GM18867 (cell line): Measurements from ENCODE around the gene CALB2.
"Not testable (repeated sequence)": the region's sequence is repeated elsewhere in the genome, so short reads cannot be mapped to it uniquely, and the experiment has no call there.

ENCODE experiments used
- ATAC-seq: cut with Tn5 transposase; IDR thresholded peaks from one replicate; pipeline ENCODE4 v1.9.1; 2021; ENCODE audit warnings: mild to moderate bottlenecking, moderate library complexity; ENCODE audit not compliant: unreplicated experiment

Gene CALB2

GRCh38 chr16:71352466-71352865 is 6.1 kb upstream of the CALB2 start:
- ATAC-seq, result no peak

DNA sequence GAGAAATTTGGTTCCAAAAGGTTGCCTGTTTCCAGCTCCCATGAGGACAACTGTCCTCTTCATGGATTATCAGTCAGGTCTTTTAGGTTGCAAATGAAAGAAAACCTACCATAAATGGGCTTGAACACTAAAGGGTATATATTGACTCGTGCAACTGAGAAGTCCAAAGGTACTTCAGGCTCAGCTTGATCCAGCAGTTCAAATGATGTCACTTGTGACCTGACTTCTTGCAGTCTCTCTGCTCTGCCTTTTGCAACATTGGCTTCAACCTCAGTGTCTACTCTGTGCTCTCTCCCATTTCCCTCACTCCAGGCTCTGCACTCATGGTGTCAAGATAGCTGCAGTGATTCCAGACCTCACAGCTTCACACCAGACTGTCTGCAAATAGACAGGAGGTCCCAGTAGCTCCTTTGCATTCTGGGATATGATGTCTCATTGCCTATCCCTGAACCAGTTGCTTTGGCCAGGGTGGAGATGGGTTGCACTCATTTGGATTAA is 5.5 kb upstream of the CALB2 start:
- ATAC-seq, result no peak

DNA sequence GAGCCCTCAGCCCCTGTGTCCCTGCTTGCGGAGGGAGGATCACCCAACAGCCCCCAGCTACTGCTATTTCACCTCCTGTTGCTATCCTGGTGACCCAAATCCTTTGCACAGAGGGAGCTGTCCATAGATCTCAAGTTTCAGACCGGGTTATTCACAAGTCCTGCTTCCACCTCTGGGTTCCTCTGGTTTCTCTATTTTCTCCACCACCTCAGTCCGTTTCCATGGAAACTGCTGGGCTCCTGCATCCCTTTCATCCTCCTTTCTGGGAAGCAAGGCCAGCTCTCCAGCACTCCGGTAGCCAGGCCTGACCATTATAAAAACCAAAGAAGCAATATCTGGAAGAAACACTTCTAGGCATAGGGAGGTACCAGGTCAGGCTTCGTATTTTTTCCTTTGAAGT is 4.8 kb upstream of the CALB2 start:
- ATAC-seq, result no peak

DNA sequence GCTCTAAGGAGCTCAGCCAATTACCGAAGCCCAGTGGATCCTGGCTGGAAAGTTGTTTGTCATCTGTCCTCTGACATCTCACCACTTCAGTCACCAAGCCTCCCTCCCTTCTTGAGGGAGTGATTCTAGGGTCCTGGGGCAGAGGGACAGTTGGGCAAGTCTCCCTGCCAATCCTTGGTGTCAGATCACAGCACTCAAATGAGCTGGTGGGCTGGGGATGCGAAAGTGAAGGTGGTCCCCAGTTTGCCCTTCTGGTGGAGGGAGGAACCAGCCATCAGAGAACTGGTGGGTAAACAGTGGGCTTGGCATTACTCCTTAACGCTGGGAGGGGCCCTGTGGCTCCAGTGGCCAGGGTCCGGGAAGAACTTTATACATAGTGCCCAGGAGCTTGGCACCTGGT is 4.4 kb upstream of the CALB2 start:
- no peak for ATAC-seq

DNA sequence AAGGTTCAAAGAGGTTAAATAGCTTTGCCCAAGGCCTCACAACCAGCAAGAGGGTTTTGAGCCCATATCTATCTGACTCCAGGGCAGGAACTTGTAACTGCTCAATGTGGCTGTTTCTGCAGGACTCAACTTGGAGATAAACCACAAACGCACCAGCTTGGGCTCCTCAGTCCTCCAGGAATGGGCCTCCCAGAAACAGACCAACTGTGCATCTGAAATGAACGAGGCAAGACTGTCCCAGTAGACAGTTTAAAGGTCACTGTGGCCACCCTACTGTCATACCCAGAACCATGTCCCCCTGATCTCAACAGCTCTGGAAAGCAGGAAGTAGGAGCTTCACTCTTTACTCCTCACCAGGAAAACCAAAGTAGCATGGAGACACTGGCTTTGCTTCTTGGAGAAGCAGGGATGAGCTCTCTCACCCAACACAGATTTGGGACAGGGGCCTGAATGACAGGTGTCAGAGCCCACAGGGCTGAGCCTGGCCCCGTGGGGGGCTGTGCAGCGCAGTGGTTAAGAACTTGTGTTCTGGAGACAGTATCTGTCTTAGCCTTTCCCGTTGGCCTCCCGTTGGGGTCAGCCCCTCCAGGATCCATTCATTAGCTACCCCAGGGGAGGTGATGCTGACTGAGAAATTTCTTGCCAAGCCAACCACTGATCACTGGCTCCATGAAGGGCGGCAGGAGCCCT is 2.3 kb upstream of the CALB2 start:
- ATAC-seq, result no peak

GRCh38 chr16:71356936-71357335 is 1.6 kb upstream of the CALB2 start:
- not testable (repeated sequence) for ATAC-seq

GRCh38 chr16:71357681-71358080 is 842 bp upstream of the CALB2 start:
- no peak for ATAC-seq

GRCh38 chr16:71359431-71359830 is 908 bp downstream of the CALB2 start:
- no peak for ATAC-seq

DNA sequence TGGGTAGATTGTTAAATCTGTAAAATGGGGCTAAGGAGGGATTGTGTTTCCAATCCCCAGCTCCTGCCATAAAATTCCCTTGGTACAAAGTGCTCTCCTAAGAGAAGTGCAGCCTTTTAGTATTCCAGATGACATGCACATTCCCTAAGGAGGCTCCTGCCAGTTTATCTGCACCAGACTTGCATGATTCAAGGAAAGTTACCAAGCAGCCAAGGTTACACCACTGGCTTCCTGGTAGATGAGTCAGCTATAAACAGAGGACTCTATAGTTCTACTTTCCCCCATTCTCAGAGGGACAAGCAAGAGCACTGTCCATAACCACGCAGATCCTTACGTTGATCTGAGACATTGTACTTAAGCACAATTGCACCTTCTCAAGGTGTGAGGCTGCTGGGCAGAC is 1.9 kb downstream of the CALB2 start:
- no peak for ATAC-seq

DNA sequence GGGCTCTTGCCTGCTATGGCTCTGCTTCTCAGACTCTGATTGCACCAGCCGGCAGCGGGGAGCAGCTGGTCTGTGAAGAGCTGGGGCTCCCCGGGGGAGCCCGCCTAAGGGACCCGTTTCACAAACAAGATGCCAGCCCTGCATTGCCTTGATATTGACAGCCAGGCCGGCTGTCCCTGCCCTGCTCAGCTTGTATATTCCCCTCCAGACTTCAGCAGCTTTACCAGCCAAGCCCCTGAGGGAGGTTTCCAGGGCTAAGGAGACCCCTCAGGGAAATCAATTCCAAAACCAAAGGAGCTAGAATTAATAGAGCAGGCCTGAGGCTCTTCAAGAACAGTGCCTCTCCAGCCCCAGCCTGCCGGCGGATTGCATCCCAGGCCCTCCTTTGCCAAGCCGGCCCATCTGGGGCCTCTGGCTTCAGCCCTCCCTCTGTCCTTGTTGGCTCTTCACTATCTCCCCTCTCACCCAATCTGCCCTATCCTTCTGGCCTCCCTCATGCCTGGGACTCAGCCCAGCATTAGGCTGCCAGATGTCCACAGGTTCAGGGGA is 5.7 kb downstream of the CALB2 start:
- no peak for ATAC-seq

- no peak for ATAC-seq
Measured at GRCh38 chr16:71365021-71365420, 6.5 kb downstream of the CALB2 start.

DNA sequence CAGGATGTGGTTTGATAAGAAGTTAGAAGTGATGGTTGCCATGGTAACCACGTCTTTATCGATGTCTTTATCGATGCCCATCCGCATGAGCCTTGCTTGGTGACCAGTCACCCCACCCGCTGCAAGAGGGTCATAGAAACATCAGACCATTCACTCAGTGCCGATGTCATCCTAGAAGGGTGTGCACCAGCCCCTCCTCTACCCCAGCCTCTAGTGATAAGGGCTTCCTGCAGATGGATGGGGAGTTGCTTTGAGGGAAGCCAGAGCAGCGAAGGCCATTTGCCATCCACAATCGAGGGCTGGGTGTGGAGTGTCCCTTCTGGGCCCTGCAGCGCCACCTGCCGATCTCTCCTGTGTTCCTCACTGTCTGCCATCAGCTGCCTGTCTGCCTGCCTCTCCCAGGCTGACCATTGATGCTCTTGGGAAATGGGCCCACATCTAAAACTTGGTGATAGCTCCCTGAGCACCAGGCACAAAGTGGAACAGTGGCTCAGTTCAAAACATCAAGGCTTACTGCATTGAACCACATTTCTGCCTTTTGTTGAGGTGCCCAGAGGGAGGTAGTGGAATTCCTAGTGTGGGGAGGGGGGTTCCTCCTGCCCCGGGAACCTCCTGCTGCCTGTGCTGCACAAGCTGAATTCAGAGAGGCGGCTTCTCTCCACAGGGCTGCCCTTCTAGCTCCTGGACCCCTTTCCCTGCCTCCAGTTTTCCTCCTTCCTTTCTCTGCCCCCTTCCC is 8.9 kb downstream of the CALB2 start:
- no peak for ATAC-seq

GRCh38 chr16:71368958-71369357 is 10.4 kb downstream of the CALB2 start:
- ATAC-seq, result no peak

DNA sequence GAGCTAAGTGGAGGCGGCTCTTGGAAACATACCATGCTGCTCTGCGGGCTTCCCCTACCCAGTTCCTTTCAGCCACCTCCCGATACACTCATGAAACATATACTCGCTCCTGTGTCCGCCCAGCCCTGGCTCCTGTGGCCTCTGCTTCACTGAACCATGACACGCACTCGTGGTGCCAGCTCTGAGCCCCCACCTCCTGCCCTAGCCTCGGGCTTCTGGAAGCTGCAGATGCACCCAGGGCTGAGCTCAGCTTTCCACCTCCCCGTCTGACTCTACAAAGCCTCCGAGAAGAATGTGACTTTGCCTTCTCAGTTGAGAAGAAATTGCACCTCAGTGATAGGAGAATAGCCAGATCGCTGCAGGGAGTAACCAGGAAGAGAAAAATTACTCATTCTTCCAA is 11.0 kb downstream of the CALB2 start:
- no peak for ATAC-seq

GRCh38 chr16:71371237-71371636 is 12.7 kb downstream of the CALB2 start:
- no peak for ATAC-seq

GRCh38 chr16:71373073-71373472 is 14.6 kb downstream of the CALB2 start:
- ATAC-seq, result no peak

GRCh38 chr16:71376465-71377157 is 18.1 kb downstream of the CALB2 start:
- ATAC-seq, result no peak

- ATAC-seq, result no peak
Measured at GRCh38 chr16:71379711-71380110, 21.2 kb downstream of the CALB2 start.

DNA sequence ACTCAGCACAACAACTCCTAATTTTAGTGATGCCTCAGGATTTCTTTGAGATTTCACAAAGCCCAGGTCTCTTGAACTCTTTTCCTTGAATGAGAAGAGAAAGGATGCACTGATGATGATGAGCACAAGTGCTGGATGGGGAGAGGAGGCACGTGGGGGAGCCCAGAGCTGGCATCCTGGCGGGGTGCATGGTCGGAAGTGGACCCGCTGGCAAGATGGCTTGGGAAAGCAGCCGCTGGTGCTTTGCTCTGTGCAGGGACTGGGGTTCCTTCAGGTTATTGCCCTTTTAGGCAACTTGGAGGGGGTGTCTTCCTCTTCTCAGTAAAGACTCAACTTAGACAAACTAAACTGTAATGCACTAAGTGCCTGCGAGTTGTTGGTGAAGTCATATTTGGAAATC is 22.3 kb downstream of the CALB2 start:
- no peak for ATAC-seq

GRCh38 chr16:71383054-71383773 is 24.7 kb downstream of the CALB2 start:
- ATAC-seq, result no peak
